Right forelimb (tissue), 1 donor: ENCODE measurements around the gene PPP1R3C.

Experiments used
- DNase-seq: peaks from one replicate; pipeline ENCODE4 v3.0.0-alpha.2; 2018

The PPP1R3C gene

DNA sequence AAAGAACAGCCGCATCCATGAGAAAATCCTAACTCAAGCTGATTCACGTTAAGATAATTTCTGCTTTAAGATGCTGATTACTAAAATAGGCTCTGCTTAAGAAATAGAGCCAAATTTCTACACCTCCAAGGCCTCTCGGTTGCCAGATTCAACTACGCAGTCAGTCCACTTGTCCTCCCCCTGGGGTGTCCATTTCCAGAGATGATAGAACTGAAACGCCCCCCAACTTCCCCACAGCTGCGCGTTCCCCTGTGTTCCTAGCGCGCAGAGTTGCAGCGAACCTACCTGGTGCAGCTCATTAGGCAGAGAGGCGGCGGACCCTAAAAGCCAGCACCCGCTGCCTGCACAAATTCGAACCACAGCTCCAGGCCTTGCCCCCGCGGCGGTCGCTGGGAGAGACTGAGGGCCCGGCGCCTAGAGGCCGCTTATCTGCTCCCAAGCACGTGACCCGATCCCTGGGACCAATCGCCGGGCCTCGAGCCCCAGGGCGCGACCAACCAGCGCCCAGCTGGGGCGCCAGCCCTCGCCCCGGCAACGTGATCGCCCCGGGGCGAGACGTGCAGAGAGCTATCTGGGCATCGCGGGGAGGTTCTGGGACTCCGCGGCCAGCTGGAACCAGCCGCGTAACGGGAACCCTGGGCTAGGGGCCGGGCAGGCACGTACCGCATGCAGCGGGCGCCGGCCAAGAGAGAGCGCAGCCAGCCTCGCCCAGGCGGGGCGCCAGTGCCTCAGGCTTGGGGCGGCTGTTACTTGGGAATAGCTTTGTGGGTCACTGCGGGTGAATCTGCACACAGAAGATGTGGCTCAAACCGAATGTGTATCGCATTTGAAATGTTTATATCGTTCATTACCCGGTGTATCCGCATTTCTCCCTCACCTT, at the start of gene PPP1R3C:
PPP1R3C (minus strand) TSS at position 401 of the 880 bp plus-strand sequence; CDS start at position 299, 102 bp downstream.
- DNase-seq = peak; percentile 91

DNA sequence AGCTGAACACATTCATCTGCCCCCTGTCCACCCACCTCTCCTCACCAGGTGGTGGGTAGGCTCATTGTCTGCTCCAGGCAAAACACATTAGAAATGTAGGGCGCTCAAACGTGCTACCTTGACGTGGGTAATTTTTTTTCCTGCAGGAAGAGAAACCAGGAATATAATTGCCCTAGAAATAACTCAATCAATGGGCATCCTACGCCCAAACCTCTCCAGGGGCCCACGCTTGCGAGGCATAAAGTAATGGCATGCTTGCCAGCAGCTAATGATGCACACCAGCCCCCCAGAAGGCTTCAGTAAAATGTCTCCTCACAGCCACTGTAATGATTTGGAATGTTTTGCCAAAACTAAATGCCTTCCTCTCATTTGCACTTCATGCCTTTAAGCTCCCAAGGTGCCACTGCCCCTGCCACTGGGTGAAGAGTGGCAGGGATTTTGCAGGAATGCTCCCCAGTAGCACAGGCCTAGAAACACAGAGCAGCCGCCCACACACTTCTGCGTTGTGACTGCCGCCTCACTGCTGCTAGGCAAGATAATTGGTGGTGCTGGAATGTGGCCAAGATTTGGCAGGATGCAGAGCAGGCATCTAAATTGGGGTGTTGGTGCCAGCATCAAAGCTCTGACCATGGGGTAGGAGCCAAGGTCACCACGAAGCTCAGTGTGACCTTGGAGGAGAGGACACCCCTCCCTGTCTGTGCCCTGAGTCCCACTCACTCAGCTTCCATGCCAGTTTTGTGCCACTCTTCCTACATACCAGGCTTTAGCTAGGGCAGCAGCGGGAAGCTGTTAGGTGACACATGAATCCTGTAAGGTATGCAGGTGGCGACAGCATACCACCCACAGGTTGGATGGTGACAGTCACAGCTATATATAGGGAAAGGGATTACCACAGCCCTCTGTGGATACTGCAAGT, 48.7 kb upstream of the PPP1R3C start:
- DNase-seq = no peak

DNA sequence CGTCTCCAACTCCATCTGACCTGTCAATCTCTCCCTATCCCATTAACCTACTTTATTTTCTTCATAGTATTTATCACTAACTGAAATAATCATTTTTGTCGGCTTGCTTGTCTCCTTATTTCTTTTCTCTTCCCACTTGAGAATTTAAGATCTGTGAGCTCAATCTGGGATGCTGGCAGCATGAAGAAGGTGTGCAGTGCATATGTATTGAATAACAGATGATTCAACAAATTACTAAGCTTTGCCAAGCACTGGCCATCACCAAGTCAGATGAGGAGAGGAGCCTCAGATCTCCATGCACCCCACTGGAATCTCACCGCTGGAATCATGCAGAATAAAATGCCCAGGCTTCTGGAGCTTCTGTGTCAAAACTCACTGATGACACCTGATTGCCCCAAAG, 47.6 kb upstream of the PPP1R3C start:
- DNase-seq = no peak

- no peak for DNase-seq
Measured at GRCh38 chr10:91679296-91679695, 46.4 kb upstream of the PPP1R3C start.

GRCh38 chr10:91677911-91678310, 45.0 kb upstream of the PPP1R3C start:
- DNase-seq = no peak

GRCh38 chr10:91672021-91672608, 39.2 kb upstream of the PPP1R3C start:
- DNase-seq = no peak

- DNase-seq = no peak
Measured at GRCh38 chr10:91668913-91669312, 36.0 kb upstream of the PPP1R3C start.

GRCh38 chr10:91665842-91666241, 33.0 kb upstream of the PPP1R3C start:
- no peak for DNase-seq

DNA sequence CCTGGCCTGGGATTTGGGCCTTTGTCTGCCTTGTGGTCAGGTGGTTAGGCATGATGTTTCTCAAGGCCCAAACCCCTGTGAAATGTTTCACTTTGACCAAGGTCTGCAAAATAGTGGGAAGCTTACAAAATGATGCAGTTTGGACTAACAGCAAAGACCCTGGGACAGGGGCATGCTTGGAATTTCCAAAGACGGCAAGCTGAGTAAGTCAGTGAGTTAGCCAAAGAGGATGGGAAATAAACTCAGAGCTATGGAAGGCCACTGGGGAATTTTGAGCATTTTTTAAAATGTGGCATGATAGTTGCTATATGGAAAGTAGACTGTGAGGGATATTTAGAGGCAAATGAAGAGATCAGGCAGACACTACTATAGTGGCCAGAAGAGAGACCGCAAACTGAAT, 31.6 kb upstream of the PPP1R3C start:
- DNase-seq = no peak

GRCh38 chr10:91662993-91663392, 30.1 kb upstream of the PPP1R3C start:
- no peak for DNase-seq

DNA sequence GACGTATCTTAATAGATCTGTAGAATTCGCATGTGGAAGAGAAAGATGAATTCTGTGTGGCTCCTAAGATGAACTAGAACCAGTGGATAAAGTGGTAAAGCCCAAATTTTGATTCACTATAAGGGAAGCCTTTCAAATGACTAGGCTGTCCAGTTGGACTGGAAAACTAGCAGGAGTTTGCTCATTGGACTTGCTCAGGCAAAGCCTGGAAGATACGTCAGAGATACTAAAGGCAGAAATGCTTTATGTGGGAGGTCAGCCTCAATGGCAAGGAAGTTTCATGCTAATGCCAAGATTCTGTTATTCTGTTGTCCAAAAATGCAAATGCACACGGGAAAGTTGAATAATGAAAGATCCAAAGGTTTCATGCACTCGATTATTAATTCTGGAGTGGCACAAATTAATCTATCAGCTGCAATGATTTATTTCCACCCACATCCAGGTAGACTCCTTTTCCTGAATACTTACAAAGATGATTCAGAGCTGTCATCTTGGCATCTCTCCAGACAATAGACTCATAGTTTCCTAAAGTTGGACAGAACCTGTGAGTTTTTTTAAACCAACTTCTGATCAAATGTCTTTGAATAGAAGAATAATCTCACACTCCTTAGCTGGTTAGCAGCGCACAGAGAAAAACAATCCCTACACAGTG, 20.5 kb upstream of the PPP1R3C start:
- DNase-seq = no peak

- no peak for DNase-seq
Measured at GRCh38 chr10:91652364-91652763, 19.5 kb upstream of the PPP1R3C start.

- no peak for DNase-seq
Measured at GRCh38 chr10:91643700-91644099, 10.8 kb upstream of the PPP1R3C start.

DNA sequence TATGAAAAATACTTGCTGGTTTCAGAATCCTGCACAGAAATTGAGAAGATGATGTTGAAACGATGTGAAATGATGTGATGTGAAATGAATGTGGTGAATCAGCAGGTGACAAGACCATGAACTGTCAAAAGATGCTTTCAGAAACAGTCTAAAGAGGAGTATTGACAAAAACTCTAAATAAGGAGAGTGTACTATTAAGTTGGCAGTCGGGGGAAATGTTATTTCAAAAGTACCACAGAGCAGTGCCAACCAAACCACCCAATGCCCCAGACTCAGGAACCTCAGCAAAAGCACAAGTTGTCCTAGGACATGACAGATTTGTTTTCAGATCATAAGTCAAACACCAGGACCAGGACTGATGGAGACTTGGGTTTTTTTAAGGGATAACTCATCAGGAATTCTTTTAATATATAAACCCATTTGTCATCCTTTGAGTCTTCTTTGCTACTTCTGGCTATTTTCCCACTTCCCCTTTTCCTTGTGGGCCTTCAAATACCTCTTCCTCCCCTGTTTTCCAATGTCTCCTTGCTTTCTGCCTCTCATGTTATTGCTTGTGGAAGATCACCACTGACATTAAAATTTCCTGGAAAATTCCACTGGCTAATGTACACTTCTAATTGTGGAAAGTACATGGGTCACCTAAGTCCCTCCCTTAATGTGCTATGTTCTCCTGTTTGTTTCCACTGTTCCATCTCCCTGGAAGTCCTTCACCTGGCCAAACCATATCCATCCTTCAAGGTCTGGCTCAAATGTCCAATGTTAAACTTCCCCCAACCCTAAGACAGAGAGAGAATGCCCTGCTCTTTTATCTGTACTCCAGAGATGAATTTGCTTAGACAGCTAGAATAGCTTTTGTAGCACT, 10.2 kb upstream of the PPP1R3C start:
- DNase-seq = no peak

DNA sequence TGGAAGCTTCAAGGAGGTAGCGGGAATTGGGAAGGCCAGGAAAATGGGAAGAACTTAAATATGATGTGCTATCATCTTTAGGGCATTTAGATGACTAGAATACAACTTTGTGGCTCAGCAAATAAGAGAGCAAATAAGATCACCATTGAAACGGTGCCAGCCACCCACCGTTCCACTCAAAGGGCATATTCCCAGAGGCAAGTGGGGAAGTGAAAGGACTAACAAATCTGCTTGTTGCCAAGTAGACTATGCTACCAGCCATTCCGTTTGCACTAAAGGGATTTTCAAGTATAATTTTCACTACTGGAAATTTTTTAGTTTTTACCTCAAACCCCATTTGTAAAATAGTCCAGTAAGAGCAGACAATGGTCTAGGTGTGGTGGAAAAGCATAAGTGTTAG, 4.0 kb upstream of the PPP1R3C start:
- DNase-seq = no peak

DNA sequence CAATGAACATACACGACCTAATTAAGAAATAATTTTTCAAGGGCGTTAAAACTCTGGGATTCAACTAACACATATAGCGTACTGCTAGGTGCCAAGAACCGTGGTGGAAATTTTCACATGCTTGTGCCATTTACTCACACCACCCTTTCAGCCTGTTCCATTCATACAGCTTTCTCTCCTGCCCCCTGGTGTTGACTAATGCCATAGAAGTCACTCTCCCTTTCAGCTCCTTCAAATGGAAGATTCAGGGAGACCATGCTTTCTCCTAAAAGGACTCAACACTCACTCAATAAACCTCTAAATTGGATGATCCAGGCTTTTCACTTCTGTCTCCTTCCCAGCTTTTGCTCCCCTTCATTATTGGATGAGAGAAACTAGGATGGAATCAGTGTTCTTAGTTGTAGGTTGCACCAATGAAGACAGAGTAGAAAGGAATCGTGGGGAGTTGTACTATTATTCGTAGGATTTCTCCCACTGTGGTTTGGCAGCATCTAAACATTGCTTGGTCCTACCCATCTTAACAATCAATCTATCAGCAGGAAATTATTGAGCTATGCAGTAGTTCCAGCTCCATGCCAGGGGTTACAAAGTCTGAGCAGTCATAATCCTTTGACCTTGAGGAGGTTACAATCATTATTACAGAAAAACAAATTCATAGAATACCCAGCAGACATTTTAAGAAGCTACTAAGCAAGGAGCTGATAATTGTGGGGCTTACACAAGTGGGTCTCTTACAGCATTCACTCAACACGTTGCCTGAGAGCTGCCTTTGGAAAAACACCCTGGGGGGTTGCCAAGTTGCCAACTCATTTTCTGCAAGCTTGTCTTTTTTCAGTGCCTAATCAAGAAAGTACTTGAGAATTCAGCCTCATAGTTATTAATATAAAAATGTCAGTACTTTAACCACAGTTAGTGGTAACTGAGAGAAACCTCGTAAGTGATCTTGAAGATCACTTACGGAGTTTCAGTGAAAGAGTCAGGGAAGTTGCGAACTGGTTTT, 2.8 kb upstream of the PPP1R3C start:
- peak; percentile 62 for DNase-seq

GRCh38 chr10:91634898-91635297, 2.0 kb upstream of the PPP1R3C start:
- DNase-seq = no peak

DNA sequence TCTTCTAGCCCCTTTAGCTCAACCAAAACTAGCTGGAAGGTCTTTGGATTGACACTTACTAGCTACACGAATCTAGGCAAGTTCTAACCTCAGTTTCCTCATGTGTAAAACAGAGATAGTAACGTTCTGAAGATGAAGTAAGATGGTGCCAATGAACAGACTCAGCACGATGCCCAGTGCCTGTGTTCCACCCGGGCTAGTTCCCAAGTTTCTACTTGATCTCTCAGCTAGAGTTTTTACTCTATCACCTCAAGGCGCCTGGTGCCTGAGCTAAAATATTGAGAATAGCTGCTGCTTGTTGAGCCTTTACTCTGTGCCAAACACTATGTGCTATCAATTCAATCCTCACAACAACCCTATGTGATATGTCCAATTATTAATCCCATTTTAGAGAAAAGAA, 1.4 kb upstream of the PPP1R3C start:
- DNase-seq = no peak

- DNase-seq = no peak
Measured at GRCh38 chr10:91630625-91631024, 2.2 kb downstream of the PPP1R3C start.
